ENCODE measurements around the gene LMF1. TPM values are rescaled to one million over a fixed set of nuclear protein-coding genes. Genes with fewer than 3 reads are reported as not detected.

LMF1 gene
- total RNA-seq, 1 donor from 2014 or later = 16.0 TPM

DNA sequence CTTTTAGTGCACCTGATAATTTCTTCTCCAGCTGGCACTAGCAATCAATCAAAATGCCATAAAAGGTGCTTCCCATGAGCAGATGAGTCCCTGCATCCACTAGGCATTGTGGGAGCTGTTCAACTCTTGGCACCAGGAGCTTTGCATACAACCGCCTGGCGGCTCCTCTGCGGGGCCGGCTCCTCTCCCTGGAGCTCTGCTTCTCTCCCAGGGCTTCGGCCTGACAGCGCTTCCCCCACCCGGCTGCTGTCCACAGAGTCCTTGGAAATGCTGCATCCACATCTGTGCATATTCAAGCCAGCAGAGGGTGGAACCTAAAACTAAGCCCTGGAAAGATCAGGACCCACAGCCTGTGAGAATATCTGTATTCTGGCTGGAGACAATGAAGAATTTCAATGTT lies 62.9 kb downstream of the LMF1 start:
- Mint-ChIP-seq H3K4me3 (no peak overlapping the region), H3K27ac (ENCODE audit: unreplicated experiment) (peak overlapping the region; percentile 27), H3K9me3 (no peaks in the 10 kb centered on the region), H3K27me3 (ENCODE audit: low read depth) (no peaks in the 10 kb centered on the region), H3K4me1 (peaks cover 13% of the 10 kb centered on the region), H3K36me3 (ENCODE audit: low read depth) (peaks cover 23% of the 10 kb centered on the region)
- TF ChIP-seq, protein P1, sequence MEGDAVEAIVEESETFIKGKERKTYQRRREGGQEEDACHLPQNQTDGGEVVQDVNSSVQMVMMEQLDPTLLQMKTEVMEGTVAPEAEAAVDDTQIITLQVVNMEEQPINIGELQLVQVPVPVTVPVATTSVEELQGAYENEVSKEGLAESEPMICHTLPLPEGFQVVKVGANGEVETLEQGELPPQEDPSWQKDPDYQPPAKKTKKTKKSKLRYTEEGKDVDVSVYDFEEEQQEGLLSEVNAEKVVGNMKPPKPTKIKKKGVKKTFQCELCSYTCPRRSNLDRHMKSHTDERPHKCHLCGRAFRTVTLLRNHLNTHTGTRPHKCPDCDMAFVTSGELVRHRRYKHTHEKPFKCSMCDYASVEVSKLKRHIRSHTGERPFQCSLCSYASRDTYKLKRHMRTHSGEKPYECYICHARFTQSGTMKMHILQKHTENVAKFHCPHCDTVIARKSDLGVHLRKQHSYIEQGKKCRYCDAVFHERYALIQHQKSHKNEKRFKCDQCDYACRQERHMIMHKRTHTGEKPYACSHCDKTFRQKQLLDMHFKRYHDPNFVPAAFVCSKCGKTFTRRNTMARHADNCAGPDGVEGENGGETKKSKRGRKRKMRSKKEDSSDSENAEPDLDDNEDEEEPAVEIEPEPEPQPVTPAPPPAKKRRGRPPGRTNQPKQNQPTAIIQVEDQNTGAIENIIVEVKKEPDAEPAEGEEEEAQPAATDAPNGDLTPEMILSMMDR (conservative IDR thresholded peaks at IDR 0.05) = no peak
- DNase-seq (ENCODE audit: low read depth, low spot score) = no peak

DNA sequence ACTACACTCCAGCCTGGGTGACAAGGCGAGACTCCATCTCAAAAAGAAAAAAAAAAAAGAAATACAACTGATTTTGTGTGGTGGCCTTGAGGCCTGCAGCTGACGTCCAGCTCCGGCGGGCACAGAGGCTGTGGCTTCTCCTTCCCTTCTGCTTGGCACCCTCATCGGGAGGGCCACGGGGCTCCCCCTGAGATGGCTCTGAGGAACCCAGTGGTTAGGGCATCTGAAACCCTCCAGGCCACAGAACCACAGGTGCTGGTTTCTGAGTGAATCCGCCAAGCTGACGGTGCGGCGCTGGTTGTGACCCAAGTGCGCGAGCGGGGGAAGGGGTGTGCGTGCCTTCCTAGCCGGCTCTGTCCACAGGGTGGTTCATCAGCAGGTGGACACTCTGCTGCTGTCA lies 63.4 kb downstream of the LMF1 start:
- no peaks in the 10 kb centered on the region for H3K9me3 Mint-ChIP-seq
- H3K36me3 Mint-ChIP-seq (ENCODE audit: low read depth) = peaks cover 23% of the 10 kb centered on the region
- peaks cover 13% of the 10 kb centered on the region for H3K4me1 Mint-ChIP-seq
- H3K27ac Mint-ChIP-seq (ENCODE audit: unreplicated experiment) = no peak overlapping the region
- TF ChIP-seq, protein P1 (conservative IDR thresholded peaks at IDR 0.05) = no peak
- H3K4me3 Mint-ChIP-seq = no peak overlapping the region
- H3K27me3 Mint-ChIP-seq (ENCODE audit: low read depth) = no peaks in the 10 kb centered on the region
- DNase-seq (ENCODE audit: low read depth, low spot score) = no peak

DNA sequence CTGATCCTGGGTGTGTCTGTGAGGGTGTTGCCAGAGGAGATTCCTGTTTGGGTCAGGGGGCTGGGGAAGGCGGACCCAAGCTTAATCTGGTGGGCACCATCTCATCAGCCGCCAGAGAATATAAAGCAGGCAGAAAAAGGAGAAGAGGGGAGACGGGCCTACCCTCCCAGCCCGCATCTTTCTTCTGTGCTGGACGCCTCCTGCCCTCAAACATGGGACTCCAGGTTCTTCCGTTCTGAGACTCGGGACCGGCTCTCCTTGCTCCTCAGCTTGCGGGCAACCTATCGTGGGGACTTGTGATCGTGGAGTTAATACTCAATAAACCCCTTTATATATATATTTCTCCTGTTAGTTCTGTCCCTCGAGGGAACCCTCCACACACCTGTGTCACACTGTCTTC lies 64.5 kb downstream of the LMF1 start:
- DNase-seq (ENCODE audit: low read depth, low spot score) = no peak
- no peak overlapping the region for H3K27ac Mint-ChIP-seq (ENCODE audit: unreplicated experiment)
- no peaks in the 10 kb centered on the region for H3K27me3 Mint-ChIP-seq (ENCODE audit: low read depth)
- H3K36me3 Mint-ChIP-seq (ENCODE audit: low read depth) = peaks cover 23% of the 10 kb centered on the region
- no peak overlapping the region for H3K4me3 Mint-ChIP-seq
- TF ChIP-seq, protein P1 (conservative IDR thresholded peaks at IDR 0.05) = no peak
- H3K4me1 Mint-ChIP-seq = peaks cover 8% of the 10 kb centered on the region
- no peaks in the 10 kb centered on the region for H3K9me3 Mint-ChIP-seq

DNA sequence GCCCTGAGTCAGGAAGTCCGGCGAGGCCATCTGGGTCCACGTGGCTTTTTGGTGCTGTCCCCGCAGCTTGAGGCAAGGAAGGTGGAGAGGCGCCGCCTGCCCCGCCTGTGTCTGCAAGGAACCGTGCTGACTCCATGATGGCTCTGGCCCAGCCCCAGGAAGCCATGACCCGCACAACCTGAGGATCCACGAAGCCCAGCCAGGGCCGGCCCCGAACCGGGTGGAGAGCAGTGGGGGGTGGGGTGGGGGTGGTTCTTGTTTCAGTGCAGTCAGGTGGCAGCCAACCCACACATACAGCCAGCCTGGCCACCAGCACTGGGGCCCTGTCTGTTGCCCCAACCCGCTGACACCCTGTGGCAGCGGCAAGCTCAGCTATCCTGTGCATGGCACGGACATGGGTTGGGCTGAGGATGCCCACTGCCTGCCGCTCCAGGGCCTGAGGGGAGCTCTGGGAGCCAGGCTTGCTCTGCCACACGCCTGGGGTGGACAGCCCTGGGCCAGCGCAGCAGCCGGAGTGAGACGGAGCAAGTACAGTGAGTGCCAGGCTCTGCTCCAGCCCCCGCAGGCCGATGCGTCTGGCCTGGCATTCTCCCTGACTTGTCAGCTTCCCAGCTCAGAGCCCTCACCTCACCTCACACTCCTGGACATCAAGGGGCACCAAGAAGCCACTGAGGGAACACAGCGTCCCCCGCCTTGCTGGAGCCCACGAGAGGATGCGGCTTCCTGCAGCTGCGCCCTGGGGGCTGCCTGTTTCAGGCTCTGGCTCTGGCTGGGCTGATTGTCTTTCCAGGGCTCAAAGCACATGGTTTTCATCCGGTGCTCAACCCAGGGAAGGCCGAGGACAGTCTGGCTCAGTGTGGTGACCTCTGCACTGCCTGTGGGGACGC lies 68.8 kb downstream of the LMF1 start:
- Mint-ChIP-seq H3K4me1 (peaks cover 23% of the 10 kb centered on the region), H3K27me3 (ENCODE audit: low read depth) (no peaks in the 10 kb centered on the region), H3K4me3 (no peak overlapping the region), H3K27ac (ENCODE audit: unreplicated experiment) (no peak overlapping the region), H3K9me3 (no peaks in the 10 kb centered on the region), H3K36me3 (ENCODE audit: low read depth) (peaks cover 15% of the 10 kb centered on the region)
- DNase-seq (ENCODE audit: low read depth, low spot score) = no peak
- TF ChIP-seq, protein P1 (conservative IDR thresholded peaks at IDR 0.05) = no peak

DNA sequence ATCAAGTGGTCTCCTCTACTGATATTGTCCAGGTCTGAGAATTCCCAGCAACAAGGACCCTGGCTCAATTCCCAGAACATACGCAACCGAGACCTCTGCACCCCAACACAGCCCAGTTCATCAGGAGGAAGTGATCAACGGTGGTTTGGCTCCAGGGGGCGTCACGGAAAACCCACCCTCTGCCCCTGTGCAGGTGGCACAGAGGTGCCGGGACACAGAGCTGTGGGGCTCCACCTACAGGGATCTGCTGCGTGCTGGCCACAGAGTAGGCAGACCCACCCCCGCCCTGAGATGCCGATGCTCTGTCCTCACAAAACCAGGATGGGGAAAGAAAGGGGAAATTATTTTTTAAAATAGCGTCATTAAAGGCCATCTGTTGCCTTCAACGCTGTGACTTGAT lies 69.6 kb downstream of the LMF1 start:
- peaks cover 31% of the 10 kb centered on the region for H3K4me1 Mint-ChIP-seq
- no peak overlapping the region for H3K27ac Mint-ChIP-seq (ENCODE audit: unreplicated experiment)
- no peak overlapping the region for H3K4me3 Mint-ChIP-seq
- peaks cover 10% of the 10 kb centered on the region for H3K36me3 Mint-ChIP-seq (ENCODE audit: low read depth)
- no peak for DNase-seq (ENCODE audit: low read depth, low spot score)
- H3K9me3 Mint-ChIP-seq = no peaks in the 10 kb centered on the region
- H3K27me3 Mint-ChIP-seq (ENCODE audit: low read depth) = no peaks in the 10 kb centered on the region
- TF ChIP-seq, protein P1 (conservative IDR thresholded peaks at IDR 0.05) = no peak
